Type B pancreatic cell (in vitro differentiated cells): ENCODE results near the gene CCNY. TPM values are rescaled to one million over a fixed set of nuclear protein-coding genes. Genes with fewer than 3 reads are reported as not detected.

ENCODE experiments used
- DNase-seq: peaks from one replicate; pipeline ENCODE4 v3.0.0; 2021; ENCODE audit warnings: mixed read lengths; ENCODE audit not compliant: unreplicated experiment; ENCODE audit errors: extremely low spot score
- H3K27ac Mint-ChIP-seq: 2 replicates; pipeline ENCODE4 v1.8.0; 2021; ENCODE audit warnings: mild to moderate bottlenecking, mixed read lengths
- H3K27me3 Mint-ChIP-seq: 2 replicates; pipeline ENCODE4 v1.8.0; 2021; ENCODE audit warnings: mixed read lengths
- H3K36me3 Mint-ChIP-seq: 2 replicates; pipeline ENCODE4 v1.8.0; 2021; ENCODE audit warnings: mixed read lengths
- H3K4me1 Mint-ChIP-seq: one replicate; pipeline ENCODE4 v1.8.0; 2021; ENCODE audit warnings: mixed read lengths; ENCODE audit not compliant: unreplicated experiment
- H3K4me3 Mint-ChIP-seq: 2 replicates; pipeline ENCODE4 v1.8.0; 2021; ENCODE audit warnings: mild to moderate bottlenecking, mixed read lengths
- H3K9me3 Mint-ChIP-seq: 2 replicates; pipeline ENCODE4 v1.8.0; 2021; ENCODE audit warnings: mixed read lengths
- CTCF ChIP-seq: fragments of 200-600 bp; sonication (generic); conservative IDR thresholded peaks from 2 replicates; pipeline ENCODE4 v1.5.0; 2021; ENCODE audit warnings: antibody characterized with exemption, mild to moderate bottlenecking
- total RNA-seq: library from RNA; stranded (reverse); gene quantifications from 2 replicates; pipeline ENCODE4 v1.2.1, GENCODE V29; 2021; ENCODE audit warnings: low replicate concordance

CCNY gene
- total RNA-seq, 1 donor from 2014 or later = 74.6 TPM

- H3K9me3 Mint-ChIP-seq = no peaks in the 10 kb centered on the region
- no peak for DNase-seq
- H3K27me3 Mint-ChIP-seq = peaks cover 26% of the 10 kb centered on the region
- no peak overlapping the region for H3K4me3 Mint-ChIP-seq
- peaks cover 4% of the 10 kb centered on the region for H3K4me1 Mint-ChIP-seq
- no peak overlapping the region for H3K27ac Mint-ChIP-seq
- TF ChIP-seq CTCF = peak; percentile 53
- no peaks in the 10 kb centered on the region for H3K36me3 Mint-ChIP-seq
Observed at GRCh38 chr10:35598379-35598778, 262.1 kb downstream of the CCNY start.

GRCh38 chr10:35600193-35600592 is 263.9 kb downstream of the CCNY start:
- Mint-ChIP-seq H3K27ac (no peak overlapping the region), H3K4me3 (no peak overlapping the region), H3K36me3 (no peaks in the 10 kb centered on the region), H3K27me3 (peaks cover 27% of the 10 kb centered on the region), H3K4me1 (no peaks in the 10 kb centered on the region), H3K9me3 (no peaks in the 10 kb centered on the region)
- DNase-seq = no peak
- TF ChIP-seq CTCF = no peak

- Mint-ChIP-seq H3K9me3 (no peaks in the 10 kb centered on the region), H3K4me3 (no peak within 1 kb of the TSS), H3K36me3 (no peaks in the 10 kb centered on the region), H3K4me1 (no peaks in the 10 kb centered on the region), H3K27ac (no peak within 1 kb of the TSS), H3K27me3 (peaks cover 23% of the 10 kb centered on the region)
- no peak for DNase-seq
- no peak for TF ChIP-seq CTCF
Observed at GRCh38 chr10:35605191-35605590, 268.9 kb downstream of the CCNY start, which contains the start of gene GJD4. GJD4 (plus strand) TSS chr10:35605341; CDS start chr10:35605568, 227 bp downstream.

- no peak overlapping the region for H3K27ac Mint-ChIP-seq
- no peak for TF ChIP-seq CTCF
- peaks cover 16% of the 10 kb centered on the region for H3K27me3 Mint-ChIP-seq
- no peaks in the 10 kb centered on the region for H3K36me3 Mint-ChIP-seq
- no peaks in the 10 kb centered on the region for H3K4me1 Mint-ChIP-seq
- H3K9me3 Mint-ChIP-seq = no peaks in the 10 kb centered on the region
- no peak overlapping the region for H3K4me3 Mint-ChIP-seq
- DNase-seq = no peak
Observed at GRCh38 chr10:35606430-35606829, 270.1 kb downstream of the CCNY start.

- H3K27ac Mint-ChIP-seq = no peak overlapping the region
- H3K27me3 Mint-ChIP-seq = peaks cover 14% of the 10 kb centered on the region
- no peaks in the 10 kb centered on the region for H3K4me1 Mint-ChIP-seq
- TF ChIP-seq CTCF = no peak
- H3K9me3 Mint-ChIP-seq = no peaks in the 10 kb centered on the region
- H3K4me3 Mint-ChIP-seq = no peak overlapping the region
- no peak for DNase-seq
- H3K36me3 Mint-ChIP-seq = no peaks in the 10 kb centered on the region
Observed at GRCh38 chr10:35607475-35608327, 271.4 kb downstream of the CCNY start.
